K562 (cell line): Measurements from ENCODE around the gene GCNT3. TPM values are rescaled to one million over a fixed set of nuclear protein-coding genes. Genes with fewer than 3 reads are reported as not detected.

Source experiments
- DMBX1 ChIP-seq: fragments of 250-450 bp; sonication (Bioruptor Pico); IDR thresholded peaks from 2 replicates; pipeline ENCODE4 v1.8.0; 2022; ENCODE audit warnings: inconsistent platforms, mild to moderate bottlenecking, moderate library complexity, borderline replicate concordance
- DPF2 ChIP-seq: fragments of 450-650 bp; IDR thresholded peaks from 2 replicates; pipeline ENCODE4 v1.6.1; 2016
- MAFF ChIP-seq: IDR thresholded peaks from 2 replicates; pipeline ENCODE4 v1.6.1; 2012; ENCODE audit warnings: low read length, improper control_type of control experiment
- MYC ChIP-seq, 2 experiments: fragments of 250-450 bp in 1 of 2; sonication (Bioruptor Pico) in 1 of 2; IDR thresholded peaks; 2 replicates each; pipeline versions ENCODE4 v1.5.1 to v1.6.1; 2012 to 2021; ENCODE audit warnings: low read depth in 2 of 2, borderline replicate concordance in 1 of 2, improper control_type of control experiment in 1 of 2, low read length in 1 of 2, mild to moderate bottlenecking in 1 of 2, moderate library complexity in 1 of 2
- NFYB ChIP-seq: IDR thresholded peaks from 2 replicates; pipeline ENCODE4 v1.6.1; 2011; ENCODE audit warnings: mild to moderate bottlenecking, moderate library complexity; ENCODE audit not compliant: insufficient read length; ENCODE audit errors: extremely low read depth
- PCBP2 ChIP-seq: fragments of 200-400 bp; formaldehyde crosslinking; IDR thresholded peaks from 2 replicates; pipeline ENCODE4 v1.6.1; 2018; ENCODE audit warnings: low read length, low read depth, mild to moderate bottlenecking, moderate library complexity; ENCODE audit not compliant: poor library complexity, severe bottlenecking
- RBBP5 ChIP-seq: fragments of 200-600 bp; sonication (generic); IDR thresholded peaks from 2 replicates; pipeline ENCODE4 v1.6.1; 2012; ENCODE audit warnings: borderline replicate concordance, mild to moderate bottlenecking, low read length, control low read depth, inconsistent platforms; ENCODE audit not compliant: insufficient read depth, poor library complexity, severe bottlenecking
- U2AF1 ChIP-seq: fragments of 200-400 bp; formaldehyde crosslinking; optimal IDR thresholded peaks from 2 replicates; pipeline ENCODE3; 2017; ENCODE audit warnings: mild to moderate bottlenecking, low read depth, low read length, moderate library complexity
- YBX1 ChIP-seq: fragments of 450-650 bp; IDR thresholded peaks from 2 replicates; pipeline ENCODE4 v1.7.1; 2016; ENCODE audit warnings: mild to moderate bottlenecking
- polyA plus RNA-seq, 8 experiments: library from polyadenylated mRNA; depleted of rRNA in 4 of 8; stranded (reverse) in 5 of 8; unstranded in 3 of 8; fragments of >200 nt; fragmentation: Nextera tagmentation in 2 of 8; fragmentation: Illumina TruSeq in 1 of 8; extraction: Ambion mirVana in 2 of 8; extraction: Trizol in 1 of 8; gene quantifications; 2 replicates each; pipeline versions ENCODE4 v1.2.1 to v1.2.3, GENCODE V29; 2011 to 2014; ENCODE audit warnings: inconsistent platforms in 1 of 8, missing spikeins in 1 of 8
- total RNA-seq, 7 experiments: library from RNA; depleted of rRNA in 6 of 7; stranded (reverse); fragments of >200 nt in 6 of 7; fragmentation: Illumina TruSeq in 2 of 7; extraction: Trizol in 2 of 7; gene quantifications; 2 replicates each; pipeline versions ENCODE4 v1.2.1 to v1.2.3, GENCODE V29; 2011 to 2021; ENCODE audit warnings: low replicate concordance in 1 of 7
- TF ChIP-seq, protein P1 (sequence below): fragments of 250-450 bp; sonication (Bioruptor Pico); IDR thresholded peaks from 2 replicates; pipeline ENCODE4 v1.5.0; 2021
- TF ChIP-seq, protein P2 (sequence below): sonication (generic); formaldehyde crosslinking; IDR thresholded peaks from 2 replicates; pipeline ENCODE4 v1.8.1; 2023; ENCODE audit warnings: mild to moderate bottlenecking, missing genetic modification reagents, moderate library complexity
- TF ChIP-seq, protein P3 (sequence below): sonication (generic); formaldehyde crosslinking; IDR thresholded peaks from 2 replicates; pipeline ENCODE4 v1.8.0; 2022; ENCODE audit warnings: mild to moderate bottlenecking, missing genetic modification reagents
- TF ChIP-seq, protein P4 (sequence below), 2 experiments: fragments of 150-350 bp in 1 of 2; IDR thresholded peaks; 2 replicates each; pipeline ENCODE4 v1.6.1; 2012 to 2016; ENCODE audit warnings: low read depth in 2 of 2, low read length in 2 of 2, mild to moderate bottlenecking in 1 of 2, moderate library complexity in 1 of 2

Gene GCNT3
- total and polyA plus RNA-seq, 9 of the 15 experiments (the other 6 are each of a cell fraction or from before 2014, with no cell fraction given): 0.07 to 0.35 (median 0.11) TPM; not detected in 4

DNA sequence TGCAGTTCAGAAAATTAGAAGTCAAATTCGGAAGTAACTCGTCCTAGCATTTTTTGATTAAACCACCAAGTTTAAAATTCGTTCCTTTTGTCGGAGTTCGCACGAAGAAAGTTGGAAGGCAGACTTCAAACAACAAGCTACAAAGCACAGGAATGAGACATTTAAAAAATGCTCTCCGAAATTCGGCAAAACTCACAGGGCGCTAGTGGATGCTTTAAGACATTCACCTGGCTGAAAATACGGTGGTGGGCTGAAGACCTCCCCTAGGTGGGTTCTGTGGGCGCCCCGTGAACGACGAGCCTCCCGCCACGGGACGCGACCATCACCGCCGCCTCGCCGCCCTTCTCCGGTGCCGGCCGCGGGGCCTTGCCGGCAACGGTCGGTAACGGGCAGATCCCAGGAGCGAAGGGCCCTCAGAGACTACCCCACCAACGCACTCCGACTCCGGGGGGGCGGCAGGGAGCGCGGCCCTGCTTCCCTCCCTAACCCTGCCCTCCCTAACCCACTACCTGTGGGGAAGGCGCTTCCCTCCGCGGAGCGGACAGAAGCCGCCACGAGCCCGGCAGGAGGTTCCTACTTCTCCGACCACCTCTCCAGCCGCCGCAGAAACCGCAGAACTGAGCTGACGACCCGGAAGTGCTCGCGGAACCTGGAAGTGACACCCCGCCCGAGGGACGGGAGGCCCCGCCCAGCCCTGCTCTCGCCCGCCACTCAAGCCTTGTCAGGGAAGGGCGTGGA is 45.5 kb downstream of the GCNT3 start, which contains the start of gene GTF2A2 (continued):
- TF ChIP-seq DMBX1 (CRISPR knock-in tag) (no peak), YBX1 (no peak), NFYB (no peak), MYC (IDR thresholded peaks at IDR 0.05; ENCODE audit: low read depth, low read length) (peak; percentile 73; the same call in 1 of the 2 replicates), MYC (CRISPR knock-in tag; IDR thresholded peaks at IDR 0.05; ENCODE audit: borderline replicate concordance, low read depth) (no peak), U2AF1 (no peak), PCBP2 (no peak), DPF2 (peak; percentile 26; the same call in 1 of the 2 replicates), RBBP5 (peak; percentile 96), MAFF (no peak)
- TF ChIP-seq, protein P1, sequence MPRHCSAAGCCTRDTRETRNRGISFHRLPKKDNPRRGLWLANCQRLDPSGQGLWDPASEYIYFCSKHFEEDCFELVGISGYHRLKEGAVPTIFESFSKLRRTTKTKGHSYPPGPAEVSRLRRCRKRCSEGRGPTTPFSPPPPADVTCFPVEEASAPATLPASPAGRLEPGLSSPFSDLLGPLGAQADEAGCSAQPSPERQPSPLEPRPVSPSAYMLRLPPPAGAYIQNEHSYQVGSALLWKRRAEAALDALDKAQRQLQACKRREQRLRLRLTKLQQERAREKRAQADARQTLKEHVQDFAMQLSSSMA: no peak
- TF ChIP-seq, protein P2, sequence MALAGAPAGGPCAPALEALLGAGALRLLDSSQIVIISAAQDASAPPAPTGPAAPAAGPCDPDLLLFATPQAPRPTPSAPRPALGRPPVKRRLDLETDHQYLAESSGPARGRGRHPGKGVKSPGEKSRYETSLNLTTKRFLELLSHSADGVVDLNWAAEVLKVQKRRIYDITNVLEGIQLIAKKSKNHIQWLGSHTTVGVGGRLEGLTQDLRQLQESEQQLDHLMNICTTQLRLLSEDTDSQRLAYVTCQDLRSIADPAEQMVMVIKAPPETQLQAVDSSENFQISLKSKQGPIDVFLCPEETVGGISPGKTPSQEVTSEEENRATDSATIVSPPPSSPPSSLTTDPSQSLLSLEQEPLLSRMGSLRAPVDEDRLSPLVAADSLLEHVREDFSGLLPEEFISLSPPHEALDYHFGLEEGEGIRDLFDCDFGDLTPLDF (CRISPR knock-in tag): no peak
- TF ChIP-seq, protein P3, sequence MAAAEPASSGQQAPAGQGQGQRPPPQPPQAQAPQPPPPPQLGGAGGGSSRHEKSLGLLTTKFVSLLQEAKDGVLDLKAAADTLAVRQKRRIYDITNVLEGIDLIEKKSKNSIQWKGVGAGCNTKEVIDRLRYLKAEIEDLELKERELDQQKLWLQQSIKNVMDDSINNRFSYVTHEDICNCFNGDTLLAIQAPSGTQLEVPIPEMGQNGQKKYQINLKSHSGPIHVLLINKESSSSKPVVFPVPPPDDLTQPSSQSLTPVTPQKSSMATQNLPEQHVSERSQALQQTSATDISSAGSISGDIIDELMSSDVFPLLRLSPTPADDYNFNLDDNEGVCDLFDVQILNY (CRISPR knock-in tag): peak; percentile 87
- TF ChIP-seq, protein P4, sequence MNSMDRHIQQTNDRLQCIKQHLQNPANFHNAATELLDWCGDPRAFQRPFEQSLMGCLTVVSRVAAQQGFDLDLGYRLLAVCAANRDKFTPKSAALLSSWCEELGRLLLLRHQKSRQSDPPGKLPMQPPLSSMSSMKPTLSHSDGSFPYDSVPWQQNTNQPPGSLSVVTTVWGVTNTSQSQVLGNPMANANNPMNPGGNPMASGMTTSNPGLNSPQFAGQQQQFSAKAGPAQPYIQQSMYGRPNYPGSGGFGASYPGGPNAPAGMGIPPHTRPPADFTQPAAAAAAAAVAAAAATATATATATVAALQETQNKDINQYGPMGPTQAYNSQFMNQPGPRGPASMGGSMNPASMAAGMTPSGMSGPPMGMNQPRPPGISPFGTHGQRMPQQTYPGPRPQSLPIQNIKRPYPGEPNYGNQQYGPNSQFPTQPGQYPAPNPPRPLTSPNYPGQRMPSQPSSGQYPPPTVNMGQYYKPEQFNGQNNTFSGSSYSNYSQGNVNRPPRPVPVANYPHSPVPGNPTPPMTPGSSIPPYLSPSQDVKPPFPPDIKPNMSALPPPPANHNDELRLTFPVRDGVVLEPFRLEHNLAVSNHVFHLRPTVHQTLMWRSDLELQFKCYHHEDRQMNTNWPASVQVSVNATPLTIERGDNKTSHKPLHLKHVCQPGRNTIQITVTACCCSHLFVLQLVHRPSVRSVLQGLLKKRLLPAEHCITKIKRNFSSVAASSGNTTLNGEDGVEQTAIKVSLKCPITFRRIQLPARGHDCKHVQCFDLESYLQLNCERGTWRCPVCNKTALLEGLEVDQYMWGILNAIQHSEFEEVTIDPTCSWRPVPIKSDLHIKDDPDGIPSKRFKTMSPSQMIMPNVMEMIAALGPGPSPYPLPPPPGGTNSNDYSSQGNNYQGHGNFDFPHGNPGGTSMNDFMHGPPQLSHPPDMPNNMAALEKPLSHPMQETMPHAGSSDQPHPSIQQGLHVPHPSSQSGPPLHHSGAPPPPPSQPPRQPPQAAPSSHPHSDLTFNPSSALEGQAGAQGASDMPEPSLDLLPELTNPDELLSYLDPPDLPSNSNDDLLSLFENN (IDR thresholded peaks at IDR 0.05; ENCODE audit: low read depth in 2 of 2, low read length in 2 of 2): peak in 1 of 2 experiments; percentile 56; a peak in 1 of 4 replicates
